Activated T-cell treated with anti-CD3 and anti-CD28 coated beads, Interleukin-2, amount 50 U/mL, for 72 hours (primary cell): Measurements from ENCODE around the gene GBA2. TPM values are rescaled to one million over a fixed set of nuclear protein-coding genes. Genes with fewer than 3 reads are reported as not detected.
A peak's percentile ranks its signal among the peaks of the same experiment; 100 is the strongest.

ENCODE experiments used
- ATAC-seq, 2 donors: fragments of 150-1000 bp; cut with Tn5 transposase; replicated peaks in 1 of 2; 2 replicates each; pipeline ENCODE4 v1.10.0; 2021; ENCODE audit warnings: moderate library complexity in 2 of 2, mild to moderate bottlenecking in 1 of 2
- DNase-seq, 2 donors: peaks; one replicate each; pipeline ENCODE4 v3.0.0; 2021 to 2022; ENCODE audit warnings: mixed read lengths in 1 of 2
- H3K27ac Mint-ChIP-seq: one replicate; pipeline ENCODE4 v1.8.0; 2022; ENCODE audit warnings: mild to moderate bottlenecking, moderate library complexity, mixed read lengths
- H3K27me3 Mint-ChIP-seq: one replicate; pipeline ENCODE4 v1.8.0; 2022; ENCODE audit warnings: low read depth, mixed read lengths
- H3K36me3 Mint-ChIP-seq, 2 donors: one replicate each; pipeline ENCODE4 v1.8.0; 2022; ENCODE audit warnings: mixed read lengths in 2 of 2, mild to moderate bottlenecking in 1 of 2; ENCODE audit not compliant: insufficient read depth in 2 of 2
- H3K4me1 Mint-ChIP-seq: one replicate; pipeline ENCODE4 v1.8.0; 2022; ENCODE audit warnings: low read depth, mixed read lengths
- H3K4me3 Mint-ChIP-seq, 2 donors: one replicate each; pipeline ENCODE4 v1.8.0; 2022; ENCODE audit warnings: mild to moderate bottlenecking in 2 of 2, mixed read lengths in 2 of 2, moderate library complexity in 2 of 2
- H3K9me3 Mint-ChIP-seq, 2 donors: one replicate each; pipeline ENCODE4 v1.8.0; 2022; ENCODE audit warnings: mixed read lengths in 2 of 2
- total RNA-seq, 2 donors: library from RNA; stranded (reverse); gene quantifications; one replicate each; pipeline ENCODE4 v1.2.3, GENCODE V29; 2022

Gene GBA2
- total RNA-seq, 2 donors from 2014 or later, result 37.7 to 38.4 TPM

DNA sequence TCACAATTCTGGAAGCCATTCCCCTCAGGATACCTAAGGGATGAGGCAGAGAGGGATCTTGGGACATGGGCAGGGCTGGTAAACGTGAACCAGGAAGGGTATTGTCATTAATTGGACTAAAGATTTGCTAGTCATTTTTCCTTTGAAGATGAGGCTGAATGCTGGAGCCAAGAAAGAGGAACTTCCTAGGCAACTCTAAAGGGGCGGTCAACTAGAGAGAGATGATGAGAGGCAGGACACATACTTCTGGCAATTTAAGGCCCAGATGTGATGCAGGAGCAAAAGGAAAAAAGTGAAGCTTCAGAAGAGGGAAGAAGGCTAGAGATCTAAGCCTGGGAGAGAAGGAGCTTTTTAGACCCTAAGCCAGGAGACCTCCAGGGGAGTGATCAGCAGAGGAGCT, 5.6 kb downstream of the GBA2 start:
- no peak overlapping the region for H3K4me3 Mint-ChIP-seq
- ATAC-seq (no peak), DNase-seq (no peak)
- peaks cover 53% of the 10 kb centered on the region for H3K4me1 Mint-ChIP-seq
- H3K9me3 Mint-ChIP-seq, result no peaks in the 10 kb centered on the region
- no peaks in the 10 kb centered on the region for H3K27me3 Mint-ChIP-seq
- H3K27ac Mint-ChIP-seq, result no peak overlapping the region
- H3K36me3 Mint-ChIP-seq, result peaks cover 4 to 13% of the 10 kb centered on the region in 2 donors

DNA sequence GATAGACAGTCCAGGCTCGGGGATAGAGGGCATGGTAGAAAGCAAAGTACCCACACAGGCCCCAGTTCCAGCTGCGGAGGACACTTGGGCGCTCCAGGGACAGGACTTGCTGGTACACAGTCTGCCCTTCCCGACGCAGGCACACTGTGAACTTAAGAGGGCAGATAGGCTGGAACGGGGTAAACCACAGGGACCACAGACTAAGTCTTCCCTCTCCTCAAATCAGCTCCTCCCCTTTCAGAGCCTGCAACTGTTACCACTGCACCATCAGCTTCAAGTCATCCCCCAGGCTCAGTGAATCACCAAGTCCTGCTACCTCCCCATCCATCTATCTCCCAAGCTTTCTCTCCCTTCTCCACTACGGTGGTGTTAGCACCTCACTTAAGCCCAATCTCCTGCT, 7.3 kb downstream of the GBA2 start:
- no peak for DNase-seq
- no peak overlapping the region for H3K27ac Mint-ChIP-seq
- H3K36me3 Mint-ChIP-seq, result peaks cover 4 to 15% of the 10 kb centered on the region in 2 donors
- no peak overlapping the region for H3K4me3 Mint-ChIP-seq
- H3K27me3 Mint-ChIP-seq, result no peaks in the 10 kb centered on the region
- peak; percentile 46 to 52 for ATAC-seq
- peaks cover 38% of the 10 kb centered on the region for H3K4me1 Mint-ChIP-seq
- H3K9me3 Mint-ChIP-seq, result no peaks in the 10 kb centered on the region

DNA sequence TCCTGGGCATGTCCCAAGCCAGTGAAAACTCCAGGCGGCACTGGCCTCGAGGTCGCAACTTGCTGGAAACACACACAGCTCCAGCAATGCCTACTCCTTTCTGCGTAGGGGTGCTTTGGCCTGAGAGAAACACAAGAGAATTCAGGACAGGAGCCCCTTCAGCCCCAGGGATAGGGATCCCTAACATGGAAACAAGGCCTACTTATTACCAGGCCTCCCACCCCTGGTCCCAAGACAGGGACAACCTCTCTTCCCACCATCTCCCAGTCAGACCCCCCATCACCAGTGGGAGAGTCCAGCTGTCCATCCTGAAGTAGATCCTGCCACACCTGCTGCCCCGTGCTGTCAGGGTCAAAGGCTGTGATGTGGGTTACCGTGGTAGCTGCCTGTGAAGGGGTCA, 8.8 kb downstream of the GBA2 start:
- no peaks in the 10 kb centered on the region for H3K9me3 Mint-ChIP-seq
- H3K36me3 Mint-ChIP-seq, result peaks cover 6 to 20% of the 10 kb centered on the region in 2 donors
- ATAC-seq (no peak), DNase-seq (no peak)
- H3K4me1 Mint-ChIP-seq, result peaks cover 31% of the 10 kb centered on the region
- no peaks in the 10 kb centered on the region for H3K27me3 Mint-ChIP-seq
- no peak overlapping the region for H3K4me3 Mint-ChIP-seq
- H3K27ac Mint-ChIP-seq, result no peak overlapping the region

DNA sequence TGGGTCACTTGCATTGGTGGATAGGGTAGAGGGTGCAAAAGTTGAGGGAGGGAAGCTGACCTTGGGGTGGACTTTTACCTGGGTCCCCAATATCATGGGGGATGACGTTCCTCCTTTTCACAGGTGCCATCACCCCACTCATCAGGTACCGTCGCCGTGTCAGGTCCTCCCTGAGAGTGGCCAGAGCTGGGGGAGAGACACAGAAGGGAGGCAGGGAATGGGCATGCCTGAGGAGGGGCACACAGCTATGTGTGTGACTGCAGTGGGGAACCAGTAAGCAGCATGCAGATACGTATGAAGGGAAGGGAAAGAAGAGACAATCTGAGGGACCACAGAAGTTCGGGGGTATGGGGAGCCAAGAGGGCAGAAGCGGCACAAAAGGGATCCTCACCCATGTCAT, 10.1 kb downstream of the GBA2 start:
- no peak overlapping the region for H3K27ac Mint-ChIP-seq
- ATAC-seq (no peak), DNase-seq (no peak)
- no peaks in the 10 kb centered on the region for H3K27me3 Mint-ChIP-seq
- peaks cover 35% of the 10 kb centered on the region for H3K4me1 Mint-ChIP-seq
- no peaks in the 10 kb centered on the region for H3K9me3 Mint-ChIP-seq
- no peak overlapping the region for H3K4me3 Mint-ChIP-seq
- H3K36me3 Mint-ChIP-seq, result peaks cover 6 to 25% of the 10 kb centered on the region in 2 donors

DNA sequence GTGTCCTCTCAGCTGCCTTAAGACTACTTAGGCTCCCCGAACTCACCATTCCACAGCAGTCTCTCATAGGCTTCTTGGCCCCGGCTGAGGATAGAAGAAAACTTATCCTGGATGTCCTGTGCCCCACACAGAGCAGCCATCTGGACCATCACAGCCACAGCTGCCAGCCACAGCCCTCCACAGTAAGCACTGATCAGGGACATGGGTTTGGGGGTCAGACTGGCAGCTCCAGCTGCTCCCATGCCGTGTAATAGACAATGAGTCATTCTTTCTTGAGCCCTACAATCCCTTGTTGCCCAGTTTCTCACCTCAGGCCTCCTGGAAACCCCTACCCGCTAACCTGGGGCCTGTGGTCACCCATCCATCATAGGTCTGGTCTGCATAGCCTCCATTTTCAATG, 10.8 kb downstream of the GBA2 start:
- no peak overlapping the region for H3K4me3 Mint-ChIP-seq
- peaks cover 6 to 23% of the 10 kb centered on the region in 2 donors for H3K36me3 Mint-ChIP-seq
- H3K27ac Mint-ChIP-seq, result no peak overlapping the region
- peaks cover 37% of the 10 kb centered on the region for H3K4me1 Mint-ChIP-seq
- ATAC-seq, result no peak
- H3K27me3 Mint-ChIP-seq, result no peaks in the 10 kb centered on the region
- H3K9me3 Mint-ChIP-seq, result no peaks in the 10 kb centered on the region
- DNase-seq, result no peak

DNA sequence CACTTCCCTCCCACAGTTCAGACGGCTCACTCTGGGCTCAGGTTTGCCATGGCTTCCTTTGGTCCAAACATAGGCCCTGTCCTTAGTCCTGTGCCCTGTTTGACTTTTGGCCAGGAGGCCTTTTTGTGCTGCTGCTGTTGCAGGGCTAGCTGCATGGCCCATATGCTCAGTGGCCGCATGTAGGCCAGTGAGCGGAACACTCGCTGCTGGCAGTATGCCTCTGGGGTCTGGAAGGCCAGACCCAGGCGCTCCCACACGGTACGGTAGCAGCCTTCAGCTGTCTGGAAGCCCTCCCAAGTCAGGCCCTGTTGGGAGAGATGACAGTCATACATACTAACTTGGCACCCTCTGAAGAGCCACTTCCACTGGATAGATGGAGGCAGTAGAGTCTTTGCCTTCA, 11.9 kb downstream of the GBA2 start:
- Mint-ChIP-seq H3K27ac (no peak overlapping the region), H3K4me1 (peaks cover 34% of the 10 kb centered on the region), H3K27me3 (no peaks in the 10 kb centered on the region), H3K9me3 (no peaks in the 10 kb centered on the region), H3K36me3 (peaks cover 6 to 19% of the 10 kb centered on the region in 2 donors), H3K4me3 (no peak overlapping the region)
- DNase-seq (no peak), ATAC-seq (no peak)

DNA sequence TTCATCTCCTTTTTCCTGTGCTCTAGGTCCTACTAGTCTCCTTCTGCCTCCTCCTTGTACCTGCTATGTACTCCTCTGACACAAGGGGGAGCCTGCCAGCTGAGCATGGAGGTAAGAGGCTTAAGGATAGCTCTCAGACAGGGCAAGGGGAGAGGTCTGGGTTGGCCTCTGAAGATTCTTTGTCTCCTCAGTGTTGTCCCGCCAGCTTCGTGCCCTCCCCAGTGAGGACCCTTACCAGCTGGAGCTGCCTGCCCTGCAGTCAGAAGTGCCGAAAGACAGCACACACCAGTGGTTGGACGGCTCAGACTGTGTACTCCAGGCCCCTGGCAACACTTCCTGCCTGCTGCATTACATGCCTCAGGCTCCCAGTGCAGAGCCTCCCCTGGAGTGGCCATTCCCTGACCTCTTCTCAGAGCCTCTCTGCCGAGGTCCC, 12.8 kb downstream of the GBA2 start:
- Mint-ChIP-seq H3K9me3 (no peaks in the 10 kb centered on the region), H3K36me3 (peaks cover 10 to 19% of the 10 kb centered on the region in 2 donors), H3K4me1 (peaks cover 29% of the 10 kb centered on the region), H3K27ac (no peak overlapping the region), H3K4me3 (no peak overlapping the region), H3K27me3 (no peaks in the 10 kb centered on the region)
- ATAC-seq (no peak), DNase-seq (peak; percentile 69 to 73)

DNA sequence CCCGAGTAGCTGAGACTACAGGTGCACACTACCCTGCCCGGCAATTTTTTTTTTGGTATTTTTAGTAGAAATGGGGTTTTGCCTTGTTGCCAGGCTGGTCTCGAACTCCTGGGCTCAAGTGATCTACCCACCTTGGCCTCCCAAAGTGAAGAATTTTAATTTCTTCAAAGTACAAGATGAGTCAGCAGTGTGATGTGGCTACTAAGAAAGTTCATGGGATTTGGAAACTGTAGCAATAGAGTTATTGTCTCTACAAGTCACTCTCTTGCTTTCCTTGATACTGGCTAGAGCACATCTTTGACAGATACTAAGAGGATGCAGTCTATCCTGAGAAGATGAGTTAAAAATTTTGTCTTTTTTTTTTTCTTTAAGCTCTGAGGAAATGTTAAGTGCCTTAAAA, 14.9 kb downstream of the GBA2 start:
- H3K4me3 Mint-ChIP-seq, result peak overlapping the region; percentile 10 to 28

DNA sequence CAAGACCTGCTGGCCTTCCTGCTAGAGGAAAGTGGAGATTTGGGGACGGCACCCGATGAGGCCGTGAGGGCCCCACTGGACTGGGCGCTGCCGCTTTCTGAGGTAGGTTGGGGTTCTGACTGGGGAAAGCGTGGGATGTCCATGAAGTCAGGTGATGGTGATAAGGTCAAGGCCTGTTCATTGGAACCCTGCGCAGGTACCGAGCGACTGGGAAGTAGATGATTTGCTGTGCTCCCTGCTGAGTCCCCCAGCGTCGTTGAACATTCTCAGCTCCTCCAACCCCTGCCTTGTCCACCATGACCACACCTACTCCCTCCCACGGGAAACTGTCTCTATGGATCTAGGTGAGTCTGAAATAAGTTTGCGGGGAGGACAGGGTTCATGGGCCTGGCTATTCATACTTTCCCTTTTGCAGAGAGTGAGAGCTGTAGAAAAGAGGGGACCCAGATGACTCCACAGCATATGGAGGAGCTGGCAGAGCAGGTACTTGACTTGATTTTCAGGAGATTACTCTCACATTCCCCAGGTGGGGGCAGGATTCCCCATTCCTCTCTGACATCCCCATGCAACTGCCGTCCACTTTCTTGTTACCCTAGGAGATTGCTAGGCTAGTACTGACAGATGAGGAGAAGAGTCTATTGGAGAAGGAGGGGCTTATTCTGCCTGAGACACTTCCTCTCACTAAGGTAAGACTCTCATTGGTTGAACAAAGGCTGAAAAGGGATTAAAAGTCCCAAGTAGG, 16.1 kb downstream of the GBA2 start:
- DNase-seq (peak; percentile 19 to 46), ATAC-seq (peak; percentile 3 to 5)
- Mint-ChIP-seq H3K36me3 (peaks cover 10 to 12% of the 10 kb centered on the region in 2 donors), H3K27me3 (no peaks in the 10 kb centered on the region), H3K4me1 (peaks cover 29% of the 10 kb centered on the region), H3K27ac (peak overlapping the region; percentile 90), H3K9me3 (no peaks in the 10 kb centered on the region), H3K4me3 (no peak overlapping the region)

More for the DNA sequence above, 14.9 kb downstream of the GBA2 start:
- Mint-ChIP-seq H3K9me3 (no peaks in the 10 kb centered on the region), H3K4me1 (peaks cover 29% of the 10 kb centered on the region), H3K27ac (peak overlapping the region; percentile 18), H3K27me3 (no peaks in the 10 kb centered on the region), H3K36me3 (peaks cover 10 to 19% of the 10 kb centered on the region in 2 donors)
- ATAC-seq, result no peak
- DNase-seq, result no peak

DNA sequence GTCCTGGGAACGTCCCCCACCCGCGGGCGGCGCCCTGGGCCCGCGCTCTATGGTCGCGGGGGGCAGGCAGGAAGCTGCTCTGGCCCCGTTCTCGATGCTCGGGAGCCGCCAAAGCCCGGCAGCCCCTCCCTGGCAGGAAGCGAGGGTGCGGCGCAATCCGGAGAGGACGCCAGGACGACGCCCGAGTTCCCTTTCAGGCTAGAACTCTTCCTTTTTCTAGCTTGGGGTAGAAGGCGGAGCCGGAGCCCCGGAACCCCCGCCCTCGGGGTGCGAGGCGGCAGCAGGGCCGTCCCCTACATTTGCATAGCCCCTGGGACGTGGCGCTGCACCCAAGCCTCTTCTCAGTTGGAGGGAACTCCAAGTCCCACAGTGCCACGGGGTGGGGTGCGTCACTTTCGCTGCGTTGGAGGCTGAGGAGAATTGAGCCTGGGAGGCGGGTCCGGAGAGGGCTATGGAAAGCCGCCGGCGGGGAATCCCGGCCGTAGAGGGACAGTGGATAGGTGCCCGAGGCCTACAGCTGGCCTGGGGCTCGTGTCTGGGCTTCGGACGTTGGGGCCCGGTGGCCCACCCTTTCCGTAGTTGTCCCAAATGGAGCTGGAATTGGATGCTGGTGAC, 16.7 kb downstream of the GBA2 start, which contains the start of the genes CREB3 and TLN1:
Gene CREB3, plus strand, starts transcription at position 482 of the 615 bp plus-strand sequence. Its CDS starts 107 bp downstream, at position 589.
Gene TLN1, minus strand, starts transcription at position 11 of the 615 bp plus-strand sequence. CDS start 6,501 bp downstream, outside the sequence.
- H3K4me3 Mint-ChIP-seq, result no peak within 1 kb of the TSS
- DNase-seq, result peak; percentile 97 to 98
- no peaks in the 10 kb centered on the region for H3K9me3 Mint-ChIP-seq
- peaks cover 10 to 12% of the 10 kb centered on the region in 2 donors for H3K36me3 Mint-ChIP-seq
- H3K4me1 Mint-ChIP-seq, result peaks cover 29% of the 10 kb centered on the region
- H3K27ac Mint-ChIP-seq, result peak within 1 kb of the TSS; percentile 90
- peak; percentile 89 to 90 for ATAC-seq
- no peaks in the 10 kb centered on the region for H3K27me3 Mint-ChIP-seq

DNA sequence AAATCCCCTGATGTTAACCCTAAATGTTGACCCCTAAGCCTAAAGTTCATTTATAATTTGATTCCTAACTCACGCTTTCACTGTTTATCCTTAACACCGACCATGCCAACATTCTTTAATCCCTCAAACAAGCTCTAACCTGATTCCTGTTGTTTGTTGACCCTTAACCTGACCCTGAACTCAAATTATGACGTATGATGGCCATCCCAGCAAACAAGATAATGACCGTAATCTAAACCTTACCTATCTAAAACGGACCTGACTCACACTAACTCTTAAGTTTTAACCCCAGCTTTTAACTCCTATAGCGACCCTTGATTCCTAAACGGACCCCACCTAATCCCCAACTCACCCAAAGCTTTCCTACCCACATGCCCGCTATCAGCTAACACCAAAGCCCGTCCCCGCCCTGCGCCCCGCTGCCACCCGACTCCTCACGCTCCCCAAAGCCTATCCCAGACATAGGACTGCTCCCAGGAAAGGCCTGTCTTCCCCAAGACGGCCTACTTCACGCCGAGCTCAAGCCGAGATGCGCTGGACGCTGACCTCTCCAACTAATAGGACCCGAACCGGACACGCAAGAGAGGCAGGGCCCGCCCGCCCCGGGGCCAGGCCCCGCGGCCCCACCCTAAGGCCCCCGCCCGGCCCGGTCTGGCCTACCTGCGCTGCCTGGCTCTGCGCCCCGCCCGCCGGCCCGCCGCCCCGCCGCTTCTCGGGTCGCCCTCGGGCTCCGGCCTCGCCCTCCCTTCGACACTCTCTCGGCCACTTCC, 17.4 kb downstream of the GBA2 start:
- H3K27ac Mint-ChIP-seq, result peak overlapping the region; percentile 58
- no peak overlapping the region for H3K4me3 Mint-ChIP-seq

DNA sequence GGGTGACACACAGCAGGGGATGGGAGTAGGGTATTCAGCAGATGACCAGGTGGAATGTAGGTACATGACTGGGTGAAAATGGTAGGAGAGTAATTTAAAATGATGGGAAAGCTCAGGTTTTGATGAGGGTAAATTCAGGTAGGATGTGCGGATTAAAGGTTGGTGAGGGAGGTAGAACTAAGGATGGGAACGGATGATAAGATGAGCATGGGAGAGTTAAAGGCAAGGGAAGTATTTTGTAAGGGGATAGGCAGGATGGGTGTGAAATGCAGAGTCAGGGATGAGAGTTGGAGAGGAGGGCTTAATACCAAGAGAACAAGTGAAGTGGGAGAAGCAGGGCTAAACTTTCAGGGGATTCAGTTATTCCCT, 18.6 kb downstream of the GBA2 start:
- Mint-ChIP-seq H3K9me3 (no peaks in the 10 kb centered on the region), H3K27ac (no peak overlapping the region), H3K36me3 (peaks cover 10 to 11% of the 10 kb centered on the region in 2 donors), H3K4me3 (no peak overlapping the region), H3K4me1 (peaks cover 23% of the 10 kb centered on the region), H3K27me3 (no peaks in the 10 kb centered on the region)
- DNase-seq (no peak), ATAC-seq (no peak)

More for the DNA sequence above, 17.4 kb downstream of the GBA2 start:
- Mint-ChIP-seq H3K9me3 (no peaks in the 10 kb centered on the region), H3K36me3 (peaks cover 10 to 12% of the 10 kb centered on the region in 2 donors), H3K27me3 (no peaks in the 10 kb centered on the region), H3K4me1 (peaks cover 29% of the 10 kb centered on the region)
- no peak for ATAC-seq
- DNase-seq, result peak in 1 of 2 donors; percentile 37
